CD4-positive, alpha-beta T cell treated with Interleukin-4 for 4 hours (primary cell): ENCODE results near the gene CDRT4.

Experiments
- DNase-seq: peaks from one replicate; pipeline ENCODE4 v3.0.0-alpha.2; 2020

The CDRT4 gene

GRCh38 chr17:15422392-15422965 is 44.9 kb downstream of the CDRT4 start:
- DNase-seq, result no peak

- no peak for DNase-seq
Observed at GRCh38 chr17:15418781-15419180, 48.6 kb downstream of the CDRT4 start.

DNA sequence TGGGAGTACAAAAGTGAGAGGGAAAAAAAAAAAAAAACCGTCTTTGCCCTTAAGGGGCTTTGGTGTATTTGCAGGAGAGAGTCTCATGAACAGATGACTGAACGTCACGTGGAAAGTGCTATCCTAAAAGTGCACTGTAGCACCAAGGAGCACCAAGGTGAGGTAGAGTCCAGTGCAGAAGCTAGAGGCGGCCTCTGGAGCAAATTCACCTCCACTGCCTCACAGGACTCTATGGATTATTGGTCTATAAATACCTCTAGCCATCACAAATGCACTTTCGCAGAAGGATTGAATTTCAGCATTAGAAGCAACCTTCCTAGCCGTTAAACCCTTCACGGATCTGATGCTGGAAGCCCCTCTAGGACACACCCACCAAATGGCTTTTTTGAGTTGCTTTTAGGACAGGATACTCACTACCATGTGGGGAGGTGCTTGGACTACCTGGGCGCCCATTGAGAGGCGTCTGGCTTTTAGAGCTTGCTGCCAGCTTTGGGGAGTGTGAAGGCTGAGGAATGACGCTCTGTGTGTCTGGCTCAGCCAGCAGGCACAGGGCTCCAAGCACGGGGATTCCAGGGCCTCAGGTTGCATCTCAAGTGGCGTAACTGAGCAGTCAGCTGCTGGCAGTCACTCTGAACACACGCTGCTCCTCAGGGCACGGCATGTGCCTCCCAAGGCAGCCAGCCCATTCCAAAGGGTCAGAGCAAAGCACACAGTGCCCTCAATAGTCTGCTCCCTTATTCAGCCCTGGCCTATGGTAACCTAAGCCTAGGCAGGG is 52.7 kb downstream of the CDRT4 start:
- no peak for DNase-seq

GRCh38 chr17:15413101-15413771 is 54.2 kb downstream of the CDRT4 start:
- DNase-seq, result no peak

DNA sequence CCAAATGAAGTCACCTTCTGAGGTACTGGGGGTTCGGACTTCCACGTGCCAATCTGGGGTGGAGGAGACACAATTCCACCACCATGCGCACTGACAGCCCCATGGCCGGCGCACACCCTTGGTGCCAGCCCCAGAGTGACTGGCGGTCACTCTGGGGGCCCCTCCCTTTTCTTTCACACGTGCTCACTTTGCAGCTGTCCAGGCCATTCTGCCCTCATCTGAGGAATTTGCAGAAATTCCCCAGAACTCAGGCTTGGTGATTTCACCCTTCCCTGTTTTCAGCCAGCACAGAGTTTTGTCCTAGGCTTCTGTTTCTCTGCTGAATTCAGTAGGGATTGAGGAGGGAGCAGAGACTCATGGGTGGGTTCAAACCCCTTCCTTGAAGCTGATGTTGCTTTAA is 54.8 kb downstream of the CDRT4 start:
- no peak for DNase-seq

DNA sequence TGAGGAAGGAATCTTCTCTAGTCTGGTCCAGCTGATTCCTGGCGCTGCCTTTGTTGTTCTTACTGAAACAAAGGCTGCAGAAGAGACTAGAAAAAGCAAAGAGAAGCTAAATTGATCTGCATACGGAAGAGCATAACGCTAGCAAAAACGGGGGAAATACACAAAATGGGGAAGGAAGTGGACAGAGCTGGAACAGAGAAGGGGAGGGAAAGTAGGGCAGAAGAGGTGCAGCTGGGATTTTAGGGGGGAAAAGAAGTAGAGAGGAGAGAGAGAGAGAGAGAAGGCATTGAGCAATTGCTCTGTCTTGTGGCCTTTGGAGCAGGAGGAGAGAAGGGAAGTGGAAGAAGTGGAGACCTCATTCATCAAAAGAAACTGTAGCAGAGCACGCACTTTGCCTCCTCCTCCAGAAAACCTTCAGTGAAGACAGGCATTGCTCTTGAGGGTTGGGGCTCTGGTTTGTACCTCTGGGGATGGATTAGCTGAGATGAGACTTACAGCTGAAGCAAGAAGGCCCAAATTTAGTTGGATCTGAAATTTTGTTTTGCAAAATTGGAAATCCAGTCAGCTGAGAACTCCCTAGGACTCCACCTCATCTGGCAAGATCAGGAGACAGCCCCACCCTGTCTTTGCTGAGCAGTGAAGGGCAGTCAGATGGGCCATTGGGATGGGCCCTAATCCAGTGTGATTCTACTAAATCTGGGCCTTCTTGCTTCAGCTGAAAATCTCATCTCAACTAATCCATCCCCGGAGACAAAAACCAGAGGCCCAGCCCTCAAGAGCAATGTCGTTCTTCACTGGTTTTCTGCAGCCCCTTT is 55.8 kb downstream of the CDRT4 start:
- DNase-seq, result no peak

- DNase-seq, result no peak
Observed at GRCh38 chr17:15409721-15410250, 57.6 kb downstream of the CDRT4 start.

DNA sequence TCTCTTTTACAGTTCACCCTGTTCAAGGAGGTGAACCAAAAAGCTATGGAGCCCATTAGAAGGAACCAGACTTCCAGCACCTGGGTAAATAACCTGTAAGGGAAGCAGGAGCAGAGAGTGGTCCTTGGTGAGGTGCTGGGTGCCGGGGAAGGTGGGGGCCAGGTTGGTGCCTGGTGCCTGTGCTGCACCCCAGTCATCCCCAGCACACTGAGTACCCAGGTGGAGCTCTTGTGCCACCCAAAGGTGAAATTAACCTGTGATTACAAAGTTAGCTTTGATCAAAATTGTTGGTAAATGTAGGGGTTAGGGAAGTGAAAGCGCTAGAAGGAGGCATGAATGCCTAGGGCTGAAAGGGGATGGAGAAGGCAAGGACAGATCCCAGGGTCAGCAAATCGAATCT is 58.6 kb downstream of the CDRT4 start:
- no peak for DNase-seq

DNA sequence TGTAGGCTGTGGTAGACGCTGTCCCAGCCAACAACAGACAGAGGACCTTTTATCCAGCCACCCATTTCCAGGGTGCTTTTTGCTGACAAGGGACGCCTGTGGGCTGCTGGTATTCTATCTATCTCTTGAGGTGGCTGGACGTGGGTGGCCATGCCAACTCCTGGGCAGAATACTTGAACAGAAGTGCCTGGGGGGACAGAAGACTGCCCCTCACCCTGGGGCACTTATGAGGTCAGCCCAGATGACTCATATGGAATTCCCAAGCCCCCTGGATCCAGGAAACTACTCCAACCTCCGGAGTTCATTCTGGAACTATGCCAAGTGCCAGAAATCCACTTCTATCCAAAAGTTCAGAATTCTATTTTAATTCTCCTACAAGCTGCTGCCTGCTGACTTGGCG is 61.3 kb downstream of the CDRT4 start:
- no peak for DNase-seq

DNA sequence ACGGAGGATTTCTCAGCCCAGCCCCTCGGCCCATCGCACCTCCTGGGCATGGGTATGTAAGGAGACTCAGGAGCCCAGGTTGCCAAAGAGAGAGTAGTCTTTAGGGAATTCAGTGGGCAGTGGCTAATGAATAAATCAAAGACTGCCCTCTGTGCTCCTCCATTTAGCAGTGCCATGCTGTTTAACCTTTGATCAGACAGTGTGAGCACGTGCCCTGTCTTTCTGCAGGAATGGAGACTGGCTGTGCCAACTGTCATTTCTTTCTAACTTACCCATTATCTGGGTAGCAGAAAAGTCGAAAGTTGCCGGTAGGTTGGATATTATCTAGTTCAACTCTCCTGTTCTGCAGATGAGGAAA is 62.4 kb downstream of the CDRT4 start:
- DNase-seq, result no peak

DNA sequence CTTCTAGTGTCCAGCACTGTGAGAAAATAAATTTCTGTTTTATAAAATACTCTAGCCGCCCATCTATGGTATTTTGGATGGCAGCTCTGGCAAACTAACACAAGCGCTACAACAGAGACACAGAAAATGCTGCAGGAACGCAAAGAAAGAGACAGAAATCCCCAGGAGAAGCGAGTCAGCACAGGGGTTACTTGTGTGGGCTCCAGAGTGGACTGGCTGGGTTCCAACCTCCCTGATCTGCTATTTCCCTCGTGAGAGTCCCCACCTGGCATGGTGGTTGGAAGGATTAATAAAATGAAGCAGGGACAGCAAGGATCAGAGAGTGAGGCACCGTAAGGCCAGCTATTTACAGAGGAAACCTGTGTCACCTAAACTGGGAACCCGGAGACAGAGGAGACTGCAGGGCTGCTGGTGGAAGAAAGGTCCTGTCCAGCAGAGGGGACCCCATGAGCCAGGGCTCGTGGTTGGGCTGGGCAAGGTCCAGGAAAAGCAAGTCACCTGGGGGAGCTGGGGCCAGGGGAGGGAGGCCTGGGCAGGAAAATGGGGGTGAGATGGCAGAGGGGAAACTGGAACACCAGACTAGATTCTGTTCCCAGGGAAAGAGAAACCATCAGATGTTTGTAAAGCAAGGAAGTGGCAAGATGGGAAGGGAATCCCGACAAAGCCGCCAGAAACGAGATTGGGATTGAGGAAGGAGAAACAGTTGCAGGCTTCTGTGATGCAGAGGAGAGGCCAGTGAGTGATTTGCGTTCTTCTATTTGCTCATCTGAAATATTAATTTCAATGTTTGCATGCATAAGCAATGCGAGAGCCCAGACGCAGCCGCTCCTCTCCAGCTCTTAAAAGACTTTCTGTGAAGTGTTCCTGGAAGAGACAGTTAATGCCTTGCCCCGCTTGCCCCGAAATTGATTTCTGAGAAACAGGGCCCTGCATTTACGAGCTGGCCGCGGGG is 63.0 kb downstream of the CDRT4 start:
- DNase-seq, result no peak

DNA sequence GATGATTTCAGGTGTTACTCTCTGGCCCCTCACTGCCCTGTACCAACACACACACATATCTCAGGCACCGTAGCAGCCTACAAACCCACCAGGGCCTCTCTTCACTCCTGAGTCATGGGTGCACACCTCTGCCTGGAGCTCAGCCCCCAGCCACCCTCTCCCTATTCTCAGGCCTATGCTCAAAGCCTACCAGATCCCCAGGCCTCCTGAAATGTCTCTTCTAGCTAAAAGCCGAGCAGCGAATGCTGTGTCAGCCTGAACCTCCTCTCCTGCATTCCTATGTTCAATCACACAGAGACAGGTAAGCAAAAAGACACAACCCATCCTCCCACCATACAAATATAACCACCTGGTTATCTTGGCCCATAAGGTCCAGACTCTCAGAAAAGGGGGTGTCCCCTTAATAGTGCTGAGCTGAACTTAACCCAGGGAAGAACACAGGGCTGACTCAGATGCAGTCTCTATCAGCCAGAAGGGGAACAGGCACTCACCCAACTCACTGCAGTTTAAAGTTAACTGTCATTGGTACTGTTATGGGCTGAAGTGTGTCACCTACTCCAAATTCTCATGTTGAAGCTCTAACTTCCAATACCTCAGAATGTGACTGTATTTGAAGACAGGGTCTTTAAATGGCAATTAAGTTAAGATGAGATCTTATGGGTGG is 64.0 kb downstream of the CDRT4 start:
- no peak for DNase-seq

- DNase-seq, result no peak
Observed at GRCh38 chr17:15399443-15399842, 68.0 kb downstream of the CDRT4 start.

- DNase-seq, result no peak
Observed at GRCh38 chr17:15398736-15399331, 68.6 kb downstream of the CDRT4 start.

GRCh38 chr17:15398291-15398690 is 69.1 kb downstream of the CDRT4 start:
- no peak for DNase-seq

- no peak for DNase-seq
Observed at GRCh38 chr17:15397620-15398019, 69.8 kb downstream of the CDRT4 start.

GRCh38 chr17:15395091-15395490 is 72.3 kb downstream of the CDRT4 start:
- no peak for DNase-seq

DNA sequence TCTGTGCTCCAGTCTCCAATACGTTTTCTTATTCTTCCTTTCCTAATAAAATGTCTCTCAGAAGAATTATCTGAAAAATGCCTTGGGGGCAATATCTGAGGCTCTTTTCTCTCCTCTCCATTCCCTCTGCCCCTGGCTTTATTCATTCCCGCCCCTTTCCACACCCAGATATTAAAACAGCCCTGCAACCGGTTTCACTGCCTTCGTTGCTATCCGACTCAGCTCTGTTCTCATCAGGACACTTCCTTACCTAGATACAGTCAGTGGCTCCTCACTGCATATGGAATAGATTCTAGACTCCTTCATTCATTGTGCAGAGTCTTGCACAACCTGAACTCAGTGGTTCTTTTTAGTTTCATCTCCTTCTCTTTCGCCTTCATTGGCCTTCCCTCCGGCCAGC is 74.0 kb downstream of the CDRT4 start:
- no peak for DNase-seq

DNA sequence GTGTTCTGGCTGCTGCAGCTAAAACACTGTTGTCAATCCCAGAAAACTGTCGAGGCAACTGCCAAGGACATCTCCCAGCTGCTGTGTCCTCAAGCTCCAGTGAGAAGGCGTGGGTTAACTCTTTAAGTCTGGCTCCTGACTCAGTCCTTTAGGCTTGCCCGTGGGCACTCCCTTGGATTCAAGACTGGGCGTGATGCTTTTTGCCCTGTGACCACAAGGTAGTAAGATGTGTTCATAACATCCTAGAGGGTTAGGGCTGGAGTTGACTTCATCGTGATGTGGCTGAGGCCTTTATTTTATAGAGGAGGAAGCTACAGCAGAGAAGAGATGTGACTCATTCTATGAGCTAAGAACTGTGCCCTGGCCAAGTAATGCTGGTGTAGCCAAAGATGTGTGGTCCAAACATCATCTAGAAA is 75.1 kb downstream of the CDRT4 start:
- no peak for DNase-seq

DNA sequence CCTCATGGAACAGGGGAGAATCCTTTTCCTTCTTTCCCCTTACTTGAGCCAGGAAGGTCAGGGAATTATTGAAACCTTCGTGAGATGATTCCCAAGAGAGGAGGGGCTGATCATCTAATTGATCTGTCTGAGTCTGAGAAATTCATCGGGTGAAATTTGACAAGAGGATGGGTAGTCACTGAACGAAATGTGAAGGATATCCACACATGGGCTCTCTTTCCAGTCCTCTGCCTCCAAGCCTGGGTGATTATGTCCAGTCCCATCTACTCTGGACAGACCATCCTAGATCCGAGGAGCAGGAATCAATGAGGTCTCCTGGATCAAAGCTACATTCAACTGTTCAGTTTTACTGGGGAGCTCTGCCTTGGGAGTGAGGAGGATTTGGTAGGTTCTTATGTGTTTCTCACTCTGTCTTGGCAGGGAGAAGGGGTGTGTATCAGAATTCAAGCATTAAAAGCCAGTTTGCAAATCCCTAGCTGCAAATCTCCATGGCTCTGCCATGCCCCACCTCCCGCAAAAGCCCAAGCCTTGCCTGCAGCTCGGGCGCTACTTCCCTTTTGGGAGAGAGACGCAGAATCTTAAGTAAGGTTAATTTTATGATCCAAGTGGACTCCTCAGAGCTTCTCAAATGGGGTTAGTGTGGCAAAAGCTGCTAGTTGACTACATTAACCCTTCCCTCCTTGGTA is 78.9 kb downstream of the CDRT4 start:
- DNase-seq, result no peak
